HG03442 (cell line): ENCODE results near the gene KIF22.
"Not testable (repeated sequence)": the region's sequence is repeated elsewhere in the genome, so short reads cannot be mapped to it uniquely, and the experiment has no call there.

Source experiments
- ATAC-seq: cut with Tn5 transposase; IDR thresholded peaks from one replicate; pipeline ENCODE4 v1.9.1; 2021; ENCODE audit warnings: mild to moderate bottlenecking, moderate library complexity; ENCODE audit not compliant: unreplicated experiment

KIF22 gene

DNA sequence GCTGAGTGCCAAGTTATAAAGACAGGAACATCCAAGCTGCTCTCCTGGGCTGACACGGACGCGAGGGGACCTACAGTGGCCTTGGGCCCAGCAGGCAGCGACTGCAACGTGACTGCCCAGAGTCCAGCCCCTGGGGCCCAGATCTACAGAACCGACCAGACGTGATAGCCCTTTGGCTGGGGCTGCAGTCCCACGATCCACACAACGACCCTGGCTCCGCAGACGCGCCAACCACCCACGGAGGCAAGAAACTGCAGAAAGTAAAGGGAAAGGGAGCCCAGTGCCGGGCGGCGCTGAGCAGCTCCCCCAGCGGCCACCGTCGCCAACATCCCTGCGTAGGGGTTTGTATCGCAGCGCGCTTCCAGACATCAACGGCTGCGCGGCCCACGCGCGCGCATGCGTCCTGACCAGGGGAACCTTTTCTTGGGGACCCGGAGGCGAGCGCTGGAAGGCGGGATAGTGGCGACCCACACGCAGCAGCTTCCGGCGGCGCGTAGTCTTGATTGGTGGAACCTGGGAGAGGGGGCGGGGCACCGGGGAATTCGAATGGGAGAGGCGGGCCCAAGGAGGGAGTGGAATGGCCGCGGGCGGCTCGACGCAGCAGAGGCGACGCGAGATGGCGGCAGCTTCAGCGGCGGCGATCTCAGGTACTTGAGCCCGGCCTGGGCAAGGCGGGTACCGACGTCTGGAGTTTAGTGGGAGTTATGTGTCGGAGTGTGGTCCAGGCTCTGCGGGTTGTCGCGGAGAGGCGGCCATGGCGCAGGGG lies at the start of gene KIF22:
Gene KIF22 (plus strand): TSS at position 569 of the 766 bp plus-strand sequence. CDS start 9 bp downstream, at position 578.
- peak; percentile 91 for ATAC-seq

DNA sequence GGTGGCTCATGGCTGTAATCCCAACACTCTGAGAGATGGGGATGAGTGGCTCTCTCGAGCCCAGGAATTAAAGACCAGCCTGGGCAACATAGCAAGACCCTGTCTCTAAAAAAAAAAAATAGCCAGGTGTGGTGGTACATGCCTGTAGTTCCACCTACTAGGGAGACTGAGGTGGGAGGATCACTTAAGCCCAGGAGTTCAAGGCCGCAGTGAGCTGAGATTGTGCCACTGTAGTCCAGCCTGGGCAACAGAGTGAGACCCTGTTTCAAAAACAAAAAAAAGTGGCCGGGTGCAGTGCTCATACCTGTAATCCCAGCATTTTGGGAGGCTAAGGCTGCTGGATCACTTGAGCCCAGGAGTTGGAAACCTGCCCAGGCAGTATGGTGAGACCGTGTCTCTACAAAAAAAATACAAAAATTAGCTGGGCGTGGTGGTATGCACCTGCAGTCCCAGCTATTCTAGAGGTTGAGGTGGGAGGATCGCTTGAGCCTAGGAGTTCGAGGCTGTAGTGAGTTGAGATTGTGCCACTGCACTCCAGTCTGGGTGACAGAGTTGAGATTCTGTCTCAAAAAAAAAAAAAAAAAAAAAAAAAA lies 47.8 kb upstream of the KIF22 start:
- no peak for ATAC-seq

DNA sequence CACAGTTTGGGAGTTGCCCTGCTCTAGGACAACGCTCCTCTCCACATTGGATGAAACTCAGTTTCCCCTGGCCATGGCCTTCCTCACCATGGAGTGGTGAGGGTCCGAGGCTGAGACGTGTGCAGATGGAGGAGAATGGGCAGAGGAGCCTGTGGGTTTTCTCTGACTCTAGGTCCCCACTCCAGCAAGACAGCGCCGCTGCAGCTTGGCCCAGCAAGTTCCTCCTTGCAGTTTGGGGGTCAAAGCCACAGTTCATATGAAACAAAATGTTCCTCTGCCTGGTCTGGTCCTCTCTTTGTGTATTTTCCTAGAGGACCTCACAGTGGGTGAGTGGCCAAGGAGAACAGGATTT lies 47.1 kb upstream of the KIF22 start:
- ATAC-seq, result no peak

GRCh38 chr16:29743827-29744531 lies 46.6 kb upstream of the KIF22 start:
- ATAC-seq, result no peak

GRCh38 chr16:29744541-29745101 lies 45.9 kb upstream of the KIF22 start:
- ATAC-seq, result no peak

DNA sequence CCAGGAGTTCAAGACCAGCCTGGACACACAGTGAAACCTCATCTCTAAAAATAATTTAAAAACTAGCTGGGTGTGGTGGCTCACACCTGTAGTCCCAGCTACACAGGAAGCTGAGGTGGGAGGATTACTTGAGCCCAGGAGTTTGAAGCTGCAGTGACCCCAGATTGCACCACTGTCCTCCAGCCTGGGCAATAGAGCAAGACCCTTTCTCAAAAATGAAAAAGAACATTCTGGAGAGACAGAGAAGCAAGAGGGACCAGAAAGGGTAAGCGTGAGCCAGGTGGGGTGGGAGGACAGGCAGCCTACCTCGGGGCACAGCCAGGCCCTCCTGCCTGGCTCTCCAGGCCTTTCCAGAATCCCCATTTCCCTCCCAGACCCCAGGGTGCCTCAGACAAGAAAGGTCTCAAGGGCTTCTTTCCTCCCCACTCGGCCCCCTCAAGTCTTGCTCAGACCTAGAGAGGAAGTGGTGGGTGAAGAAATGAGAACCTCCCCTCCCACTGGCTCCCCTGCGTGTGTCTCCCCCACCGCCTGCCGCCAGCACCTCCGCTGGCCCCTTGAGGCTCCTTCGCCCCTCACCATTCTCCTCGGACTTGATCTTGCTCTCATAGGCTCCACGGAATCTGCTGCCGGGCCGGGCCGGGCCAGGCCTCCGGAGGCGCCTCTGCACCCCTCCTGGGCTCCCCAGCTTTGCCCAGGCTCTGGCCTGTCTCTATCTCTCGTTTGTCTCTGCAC lies 45.3 kb upstream of the KIF22 start:
- ATAC-seq, result peak; percentile 38

DNA sequence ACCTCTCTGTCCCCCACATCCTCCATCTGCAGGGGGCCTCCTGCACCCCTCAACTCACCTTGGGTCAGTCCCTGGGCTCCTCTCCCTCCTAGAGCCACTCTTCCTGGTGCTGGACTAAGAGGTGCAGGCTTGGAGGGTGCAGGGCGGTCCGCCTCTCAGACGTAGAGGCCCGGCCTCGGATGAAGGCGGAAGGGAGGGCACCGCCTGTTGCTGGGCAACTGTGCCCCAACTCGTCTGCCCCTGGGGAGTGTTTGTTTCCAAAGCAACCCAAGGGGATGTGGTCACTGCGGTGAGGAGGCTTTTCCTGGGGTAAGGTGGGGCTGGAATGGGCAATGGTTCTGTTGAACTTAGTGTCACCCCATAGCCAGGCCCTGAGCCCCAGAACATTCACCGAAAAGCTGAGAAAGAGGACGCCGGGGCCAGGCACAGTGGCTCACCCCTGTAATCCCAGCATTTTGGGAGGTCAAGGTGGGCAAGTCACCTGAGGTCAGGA lies 44.7 kb upstream of the KIF22 start, which contains the start of gene C16orf54:
Gene C16orf54 (minus strand): TSS at position 138 of the 493 bp plus-strand sequence. CDS start 1,039 bp downstream, outside the sequence.
- ATAC-seq, result peak; percentile 75

DNA sequence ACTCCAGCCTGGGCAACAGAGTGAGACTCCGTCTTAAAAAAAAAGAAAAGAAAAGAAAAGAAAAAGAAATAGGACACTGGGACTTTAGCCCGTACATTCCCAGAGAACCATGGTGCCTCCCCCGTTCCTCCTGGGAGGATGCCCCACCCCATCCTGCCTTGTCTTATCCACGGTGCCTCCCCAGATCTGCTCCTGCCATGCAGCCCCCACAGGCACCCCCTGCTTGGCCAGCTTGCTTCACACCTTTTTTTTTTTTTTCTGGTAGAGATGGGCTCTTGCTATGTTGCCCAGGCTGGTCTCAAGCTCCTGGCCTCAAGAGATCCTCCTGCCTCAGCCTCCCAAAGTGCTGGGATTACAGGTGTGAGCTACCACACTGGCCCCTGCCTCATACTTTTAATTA lies 44.0 kb upstream of the KIF22 start:
- ATAC-seq, result not testable (repeated sequence)

DNA sequence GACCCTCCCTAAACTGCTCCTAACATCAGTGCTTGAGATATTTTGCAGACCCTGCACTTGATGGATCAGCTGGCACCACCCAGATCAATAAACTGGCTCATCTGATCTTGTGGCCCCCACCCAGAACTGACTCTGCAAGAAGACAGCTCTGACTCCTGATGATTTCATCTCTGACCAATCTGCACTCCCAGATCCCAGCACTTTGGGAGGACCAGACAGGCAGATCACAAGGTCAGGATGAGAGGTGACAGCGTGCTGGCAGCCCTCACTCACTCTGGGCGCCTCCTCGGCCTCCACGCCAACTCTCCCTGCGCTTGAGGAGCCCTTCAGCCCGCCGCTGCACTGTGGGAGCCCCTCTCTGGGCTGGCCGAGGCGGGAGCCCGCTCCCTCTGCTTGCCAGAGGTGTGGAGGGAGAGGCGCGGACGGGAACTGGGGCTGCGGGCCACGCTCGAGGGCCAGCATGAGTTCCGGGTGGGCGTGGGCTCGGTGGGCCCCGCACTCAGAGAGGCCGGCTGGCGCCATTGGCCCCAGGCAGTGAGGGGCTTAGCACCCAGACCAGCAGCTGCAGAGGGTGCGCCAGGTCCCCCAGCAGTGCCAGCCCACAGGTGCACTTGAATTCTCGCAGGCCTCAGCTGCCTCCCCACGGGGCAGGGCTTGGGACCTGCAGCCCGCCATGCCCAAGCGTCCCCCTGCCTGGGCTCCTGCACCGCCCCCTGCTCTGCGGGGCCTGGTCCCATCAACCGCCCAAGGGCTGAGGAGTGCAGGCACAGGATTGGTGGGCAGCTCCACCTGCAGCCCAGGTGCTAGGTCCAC lies 42.4 kb upstream of the KIF22 start:
- no peak for ATAC-seq

GRCh38 chr16:29748760-29749149 lies 41.8 kb upstream of the KIF22 start:
- ATAC-seq, result not testable (repeated sequence)

GRCh38 chr16:29753516-29753915 lies 37.0 kb upstream of the KIF22 start:
- no peak for ATAC-seq

DNA sequence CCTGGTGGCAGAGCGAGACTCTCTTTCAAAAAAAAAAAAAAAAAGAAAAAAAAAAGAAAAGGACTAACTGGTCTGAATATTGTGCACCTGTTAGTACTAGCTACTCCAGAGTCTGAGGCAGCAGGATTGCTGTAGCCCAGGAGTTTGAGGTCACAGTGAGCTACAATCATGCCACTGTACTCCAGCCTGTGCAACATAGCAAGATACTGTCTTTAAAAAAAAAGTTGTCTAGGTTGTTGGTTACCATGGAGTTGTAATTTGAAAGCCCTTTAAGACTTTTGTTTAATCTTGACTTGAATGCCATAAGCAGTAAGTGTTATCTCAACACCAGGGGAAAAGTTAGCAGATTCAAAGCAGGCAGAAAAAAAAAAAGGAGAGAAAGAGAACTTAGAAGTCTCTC lies 33.9 kb upstream of the KIF22 start:
- no peak for ATAC-seq

DNA sequence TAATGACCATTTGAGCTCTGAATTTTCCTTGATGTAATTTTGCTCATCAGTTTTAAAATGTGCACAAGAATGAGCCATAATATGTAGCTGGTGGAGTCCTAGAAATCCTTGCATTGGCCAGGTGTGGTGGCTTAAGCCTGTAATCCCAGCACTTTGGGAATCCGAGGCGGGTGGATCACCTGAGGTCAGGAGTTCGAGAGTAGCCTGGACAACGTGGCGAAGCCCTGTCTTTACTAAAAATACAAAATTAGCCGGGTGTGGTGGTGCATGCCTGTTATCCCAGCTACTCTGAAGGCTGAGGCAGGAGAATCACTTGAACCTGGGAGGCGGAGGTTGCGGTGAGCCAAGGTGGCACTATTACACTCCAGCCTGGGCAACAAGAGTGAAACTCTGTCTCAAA lies 33.5 kb upstream of the KIF22 start:
- not testable (repeated sequence) for ATAC-seq

GRCh38 chr16:29757950-29758466 lies 32.5 kb upstream of the KIF22 start:
- no peak for ATAC-seq

DNA sequence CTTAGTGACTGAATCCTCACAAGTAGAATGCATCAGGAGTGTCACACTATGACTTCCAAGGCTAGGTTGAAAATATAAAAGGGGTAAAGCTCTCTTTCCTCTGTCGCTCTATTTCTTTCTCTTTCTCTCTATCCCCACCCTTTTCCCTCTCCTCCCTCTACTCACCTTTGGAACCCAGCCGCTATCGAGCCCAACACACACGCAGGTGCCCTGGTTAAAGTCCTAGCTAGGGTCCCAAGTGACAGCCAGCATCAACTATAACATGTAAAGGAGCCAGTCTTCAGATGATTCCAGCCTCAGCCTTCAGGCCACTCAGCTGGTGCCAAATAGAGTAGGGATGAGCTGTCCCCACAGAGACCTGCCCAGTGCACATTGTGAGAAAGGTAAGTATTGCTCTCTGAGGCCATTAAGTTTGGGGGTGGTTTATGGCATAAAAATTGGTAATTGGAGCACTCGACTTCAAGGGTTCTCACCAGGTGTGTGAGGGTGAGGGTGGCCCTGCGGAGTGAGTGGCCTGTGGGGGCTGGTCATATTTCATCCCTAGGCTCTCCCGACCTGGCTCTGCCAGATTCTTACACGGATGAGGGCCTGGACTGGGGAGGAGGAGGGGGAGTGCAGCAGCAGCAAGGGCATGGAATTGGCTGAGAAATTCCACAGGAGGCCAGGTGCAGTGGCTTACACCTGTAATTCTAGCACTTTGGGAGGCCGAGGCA lies 29.8 kb upstream of the KIF22 start:
- no peak for ATAC-seq

- not testable (repeated sequence) for ATAC-seq
Observed at GRCh38 chr16:29761280-29761651, 29.3 kb upstream of the KIF22 start.

DNA sequence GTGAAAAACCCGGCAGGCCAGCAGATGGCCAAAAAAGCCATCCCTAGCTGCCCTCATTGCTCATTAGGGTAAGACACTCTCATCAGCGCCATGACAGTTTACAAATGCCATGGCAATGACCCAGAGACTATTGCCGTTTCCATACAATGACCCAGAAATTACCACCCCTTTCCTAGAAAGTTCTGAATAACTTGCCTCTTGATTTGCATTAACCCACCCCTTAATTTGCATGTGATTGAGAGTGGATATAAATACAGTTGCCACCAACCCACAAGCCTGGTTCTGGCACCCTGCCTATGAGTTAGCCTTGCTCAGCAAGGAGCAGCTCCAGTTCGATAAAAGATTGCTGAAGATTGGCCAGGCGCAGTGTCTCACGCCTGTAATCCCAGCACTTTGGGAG lies 28.7 kb upstream of the KIF22 start:
- ATAC-seq, result no peak

GRCh38 chr16:29763326-29763725 lies 27.2 kb upstream of the KIF22 start:
- ATAC-seq, result no peak
